GM19452 (cell line): Measurements from ENCODE around the gene MAP3K12.
"Not testable (repeated sequence)": the region's sequence is repeated elsewhere in the genome, so short reads cannot be mapped to it uniquely, and the experiment has no call there.

Experiments
- ATAC-seq: cut with Tn5 transposase; IDR thresholded peaks from one replicate; pipeline ENCODE4 v1.9.1; 2021; ENCODE audit not compliant: unreplicated experiment

The MAP3K12 gene, protein sequence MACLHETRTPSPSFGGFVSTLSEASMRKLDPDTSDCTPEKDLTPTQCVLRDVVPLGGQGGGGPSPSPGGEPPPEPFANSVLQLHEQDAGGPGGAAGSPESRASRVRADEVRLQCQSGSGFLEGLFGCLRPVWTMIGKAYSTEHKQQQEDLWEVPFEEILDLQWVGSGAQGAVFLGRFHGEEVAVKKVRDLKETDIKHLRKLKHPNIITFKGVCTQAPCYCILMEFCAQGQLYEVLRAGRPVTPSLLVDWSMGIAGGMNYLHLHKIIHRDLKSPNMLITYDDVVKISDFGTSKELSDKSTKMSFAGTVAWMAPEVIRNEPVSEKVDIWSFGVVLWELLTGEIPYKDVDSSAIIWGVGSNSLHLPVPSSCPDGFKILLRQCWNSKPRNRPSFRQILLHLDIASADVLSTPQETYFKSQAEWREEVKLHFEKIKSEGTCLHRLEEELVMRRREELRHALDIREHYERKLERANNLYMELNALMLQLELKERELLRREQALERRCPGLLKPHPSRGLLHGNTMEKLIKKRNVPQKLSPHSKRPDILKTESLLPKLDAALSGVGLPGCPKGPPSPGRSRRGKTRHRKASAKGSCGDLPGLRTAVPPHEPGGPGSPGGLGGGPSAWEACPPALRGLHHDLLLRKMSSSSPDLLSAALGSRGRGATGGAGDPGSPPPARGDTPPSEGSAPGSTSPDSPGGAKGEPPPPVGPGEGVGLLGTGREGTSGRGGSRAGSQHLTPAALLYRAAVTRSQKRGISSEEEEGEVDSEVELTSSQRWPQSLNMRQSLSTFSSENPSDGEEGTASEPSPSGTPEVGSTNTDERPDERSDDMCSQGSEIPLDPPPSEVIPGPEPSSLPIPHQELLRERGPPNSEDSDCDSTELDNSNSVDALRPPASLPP

DNA sequence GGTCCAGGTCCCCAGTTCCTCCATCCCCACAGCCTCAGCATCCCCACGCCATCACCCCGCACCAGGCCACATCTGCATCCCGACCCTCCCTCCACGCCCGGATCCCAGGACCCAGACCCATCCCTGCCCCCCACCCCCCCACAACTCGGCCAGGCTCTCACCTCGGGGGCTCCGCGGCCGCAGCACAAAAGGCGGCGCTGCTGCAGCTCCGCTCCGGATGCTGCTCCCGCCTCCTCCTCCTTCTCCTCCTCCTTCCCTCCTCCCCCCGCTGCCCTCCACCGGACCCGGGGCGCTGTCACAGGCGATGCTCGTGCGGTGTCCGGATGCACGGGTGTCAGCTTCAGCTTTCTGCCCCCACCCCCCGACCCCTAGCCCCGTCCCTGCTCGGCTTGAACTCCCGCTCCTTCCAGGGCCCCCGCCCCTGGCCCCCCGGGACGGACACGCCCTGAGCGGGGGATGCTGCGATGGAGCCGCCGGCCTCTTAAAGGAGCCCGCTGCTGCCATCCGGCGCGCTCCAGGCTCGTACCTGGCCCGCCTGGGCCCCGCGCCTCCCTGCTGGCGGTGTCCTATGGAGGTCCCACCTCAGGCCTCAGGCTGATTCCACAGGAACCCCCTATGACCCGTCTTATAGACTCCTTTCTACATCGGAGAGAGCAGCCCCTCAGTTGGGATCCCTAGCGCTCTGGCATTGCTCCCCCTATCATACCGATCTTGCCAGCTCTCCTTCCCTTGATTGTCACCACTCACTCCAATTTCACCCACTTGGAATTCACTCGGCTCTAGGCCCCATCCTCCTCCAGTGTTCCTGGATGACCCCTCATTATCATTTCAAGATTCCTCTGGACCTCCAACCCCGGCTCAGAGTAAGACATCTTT, at the start of gene MAP3K12:
Gene MAP3K12 (minus strand): TSS at position 193 of the 876 bp plus-strand sequence. CDS start 12,067 bp downstream, outside the sequence.
- ATAC-seq, result no peak

DNA sequence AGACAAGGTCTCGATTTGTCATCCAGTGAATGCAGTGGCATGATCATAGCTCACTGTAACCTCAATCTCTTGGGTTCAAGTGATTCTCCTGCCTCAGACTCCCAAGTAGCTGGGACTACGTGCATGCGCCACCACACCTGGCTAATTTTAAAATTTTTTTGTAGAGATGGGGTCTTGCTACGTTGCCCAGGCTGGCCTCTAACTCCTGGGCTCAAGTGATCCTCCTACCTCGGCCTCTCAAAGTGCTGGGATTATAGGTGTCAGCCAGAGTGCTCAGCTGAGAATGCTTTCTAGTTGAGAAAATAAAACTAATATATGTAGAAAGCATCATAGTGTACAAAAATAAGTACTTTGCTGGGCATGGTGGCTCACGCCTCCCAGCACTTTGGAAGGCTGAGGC, 49.1 kb upstream of the MAP3K12 start:
- not testable (repeated sequence) for ATAC-seq

DNA sequence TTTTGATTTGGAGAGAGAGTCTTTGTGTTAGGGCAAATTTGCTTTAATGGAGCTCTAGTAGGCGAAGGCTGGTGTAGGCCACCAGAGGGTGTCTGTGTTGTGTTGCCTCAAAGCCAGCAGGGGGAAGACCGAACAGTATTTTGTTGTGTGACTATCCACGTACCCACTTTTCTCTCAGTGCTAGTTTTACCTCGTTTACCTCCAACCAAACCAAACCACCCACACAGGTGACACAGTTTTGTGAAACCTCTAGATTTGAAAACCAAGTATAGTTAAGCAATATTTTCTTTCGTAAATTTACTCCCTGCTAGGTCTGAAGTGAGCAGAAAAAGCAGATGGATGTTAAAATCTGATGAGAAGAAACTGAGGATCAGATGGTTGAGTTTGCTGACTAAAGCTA, 44.3 kb upstream of the MAP3K12 start:
- no peak for ATAC-seq

DNA sequence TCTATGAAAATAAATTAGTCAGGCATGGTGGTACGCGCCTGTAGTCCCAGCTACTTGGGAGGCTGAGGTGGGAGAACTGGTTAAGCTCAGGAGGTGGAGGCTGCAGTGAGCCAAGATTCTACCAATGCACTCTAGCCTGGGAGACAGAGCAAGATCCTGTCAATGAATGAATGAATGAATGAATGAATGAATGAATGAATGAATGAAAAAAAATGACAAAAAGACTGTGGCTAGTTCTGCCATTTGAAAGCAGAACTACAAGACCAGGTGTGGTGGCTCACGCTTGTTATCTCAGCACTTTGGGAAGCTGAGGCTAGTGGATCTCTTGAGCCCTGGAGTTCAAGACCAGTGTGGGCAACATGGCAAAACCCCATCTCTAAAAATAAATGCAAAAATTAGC, 40.3 kb upstream of the MAP3K12 start:
- no peak for ATAC-seq

DNA sequence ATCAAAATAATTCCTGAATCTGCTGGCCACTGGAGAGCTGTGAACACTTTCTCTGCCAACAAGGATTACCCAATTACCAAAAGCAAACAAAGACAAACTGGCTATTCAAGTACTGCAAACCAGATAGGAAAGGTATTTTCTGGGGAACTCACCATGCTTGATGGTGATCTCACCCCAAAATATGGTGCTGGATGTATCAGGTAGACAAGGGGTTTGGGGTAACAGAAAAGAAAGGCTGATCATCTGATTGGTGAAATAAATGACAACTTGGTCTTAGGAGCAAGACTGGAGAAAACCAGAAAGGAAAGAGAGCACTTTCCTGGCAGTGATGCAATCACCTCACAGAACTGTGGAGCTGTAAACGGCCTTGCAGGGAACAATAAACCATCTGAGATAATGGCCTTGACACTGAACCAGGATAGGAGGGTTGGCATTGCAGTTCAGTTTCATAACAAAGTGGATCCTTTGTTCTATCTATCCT, 39.0 kb upstream of the MAP3K12 start:
- ATAC-seq, result no peak

DNA sequence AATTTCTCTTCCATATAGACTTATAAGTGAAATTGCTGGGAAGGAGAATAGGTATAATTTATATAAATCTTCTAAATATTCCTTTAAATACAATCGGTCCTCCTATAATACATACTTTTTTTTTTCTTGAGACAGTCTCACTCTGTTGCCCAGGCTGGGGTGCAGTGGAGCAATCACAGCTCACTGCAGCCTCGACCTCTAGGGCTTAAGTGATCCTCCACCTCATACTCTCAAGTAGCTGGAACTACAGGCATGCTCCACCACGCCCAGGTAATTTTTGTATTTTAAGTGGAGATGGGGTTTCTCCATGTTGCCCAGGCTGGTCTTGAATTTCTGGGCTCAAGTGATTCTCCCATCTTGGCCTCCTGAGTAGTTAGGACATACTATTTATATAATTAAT, 37.7 kb upstream of the MAP3K12 start:
- ATAC-seq, result no peak

DNA sequence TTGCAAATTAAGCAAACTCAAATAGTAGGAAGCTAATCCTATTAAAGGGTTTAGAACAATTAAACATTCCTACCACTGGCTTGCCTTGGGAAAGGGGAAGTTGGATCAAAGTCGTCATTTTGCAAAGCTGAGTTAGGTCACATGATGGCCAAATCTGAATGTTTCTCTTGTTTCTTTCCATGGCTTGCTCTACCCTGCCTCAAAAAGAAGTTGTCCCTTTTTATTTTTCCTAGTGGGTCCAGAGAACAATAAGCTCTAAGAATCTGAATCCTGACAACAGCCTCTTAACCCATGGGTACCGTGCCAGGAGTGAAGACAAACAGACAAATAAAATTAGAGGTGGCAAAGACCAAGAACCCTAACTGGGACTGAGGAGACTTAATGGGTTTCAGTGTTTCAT, 34.2 kb upstream of the MAP3K12 start:
- no peak for ATAC-seq

DNA sequence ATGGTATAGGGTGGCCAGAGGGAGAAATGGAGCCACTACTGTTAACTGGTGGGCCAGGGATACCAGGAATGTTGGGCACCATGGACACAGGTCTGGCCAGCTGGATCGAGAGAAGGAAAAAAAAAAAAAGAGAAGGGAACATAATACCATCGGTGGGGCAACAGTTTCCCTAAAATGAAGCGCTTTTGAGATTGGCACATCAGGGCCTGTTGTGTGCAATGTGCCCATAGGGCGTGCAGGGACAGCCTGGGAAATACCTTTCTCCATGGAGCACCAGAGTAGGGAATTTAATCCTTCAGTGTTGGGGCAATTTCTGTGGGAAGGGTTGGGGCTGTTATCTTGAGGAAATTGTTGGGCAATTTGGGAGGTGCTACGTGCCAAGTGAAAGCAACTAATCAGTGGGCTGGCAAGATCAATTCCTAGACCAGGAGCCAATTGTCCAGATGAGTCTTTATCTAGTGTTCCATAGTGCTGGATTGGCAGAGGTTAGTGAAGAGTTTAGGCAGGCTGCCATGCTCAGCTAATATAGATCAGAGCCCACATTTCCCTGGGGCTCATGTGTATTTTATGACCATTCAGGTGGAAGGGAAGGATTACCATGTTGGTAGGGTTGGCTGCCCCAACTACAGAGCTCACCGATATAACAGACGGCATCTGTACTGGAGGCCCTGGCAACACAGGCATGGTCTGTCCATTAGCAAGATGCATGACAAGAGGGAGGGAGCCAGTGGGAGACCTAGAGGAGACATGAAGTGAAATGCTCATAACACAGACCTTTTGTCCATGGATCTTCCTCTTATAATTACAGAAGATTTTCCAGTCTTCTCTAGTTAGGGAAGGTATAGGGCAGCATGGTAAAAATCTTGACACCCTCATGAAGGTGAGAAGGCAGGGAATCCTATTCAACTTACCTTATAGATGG, 33.5 kb upstream of the MAP3K12 start:
- no peak for ATAC-seq

DNA sequence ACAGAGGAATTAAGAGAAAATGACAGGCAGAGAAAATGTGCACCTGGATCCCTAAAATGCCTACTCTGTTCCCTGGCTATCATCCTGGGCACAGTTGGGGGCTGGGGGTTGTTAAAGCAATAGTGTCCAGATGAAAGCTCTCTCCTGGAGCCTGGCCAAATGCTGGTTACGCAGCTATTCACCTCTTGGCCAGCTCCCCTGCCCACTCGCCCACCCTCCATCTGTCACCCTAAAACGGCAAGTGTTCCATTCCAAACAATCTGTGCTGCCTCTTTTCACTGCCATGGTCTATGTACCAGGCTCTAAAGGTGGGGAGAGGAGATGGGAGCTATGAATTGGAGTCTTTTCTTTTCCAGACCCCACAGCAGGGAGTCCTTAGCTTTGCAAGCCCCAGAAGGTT, 32.8 kb upstream of the MAP3K12 start:
- ATAC-seq, result no peak

DNA sequence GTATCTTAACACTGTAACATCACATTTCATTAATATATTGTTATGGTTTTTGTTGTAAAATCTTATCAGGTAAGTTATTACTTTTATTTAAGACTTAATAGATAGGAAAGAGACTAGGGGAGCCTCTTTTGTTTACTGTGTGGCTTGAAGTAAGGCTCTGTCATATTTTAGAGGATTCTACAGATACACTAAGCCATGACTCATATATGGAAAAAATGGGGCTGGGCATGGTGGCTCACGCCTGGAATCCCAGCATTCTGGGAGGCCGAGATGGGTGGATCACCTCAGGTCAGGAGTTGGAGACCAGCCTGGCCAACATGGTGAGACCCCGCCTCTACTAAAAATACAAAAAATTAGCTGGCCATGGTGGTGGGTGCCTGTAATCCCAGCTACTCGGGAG, 31.7 kb upstream of the MAP3K12 start:
- ATAC-seq, result no peak

DNA sequence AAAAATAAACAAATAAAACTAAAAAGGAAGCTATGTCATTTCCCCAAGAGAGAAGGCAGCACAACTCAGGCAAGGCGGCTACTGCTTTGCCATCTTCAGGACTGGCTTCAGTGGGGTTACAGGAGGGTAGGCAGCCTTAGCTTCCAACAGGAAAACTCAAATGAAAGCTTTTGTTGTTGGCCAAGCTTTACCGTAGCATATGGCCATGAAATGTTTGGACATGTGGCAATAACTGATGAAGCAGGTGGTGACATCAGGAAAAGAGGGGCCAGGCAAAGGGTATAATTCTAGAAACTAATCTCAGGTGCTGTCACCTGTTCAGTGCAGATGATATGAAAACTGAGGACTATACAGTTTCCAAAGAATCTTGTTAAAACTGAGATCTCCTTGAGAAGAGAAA, 30.8 kb upstream of the MAP3K12 start:
- ATAC-seq, result no peak

DNA sequence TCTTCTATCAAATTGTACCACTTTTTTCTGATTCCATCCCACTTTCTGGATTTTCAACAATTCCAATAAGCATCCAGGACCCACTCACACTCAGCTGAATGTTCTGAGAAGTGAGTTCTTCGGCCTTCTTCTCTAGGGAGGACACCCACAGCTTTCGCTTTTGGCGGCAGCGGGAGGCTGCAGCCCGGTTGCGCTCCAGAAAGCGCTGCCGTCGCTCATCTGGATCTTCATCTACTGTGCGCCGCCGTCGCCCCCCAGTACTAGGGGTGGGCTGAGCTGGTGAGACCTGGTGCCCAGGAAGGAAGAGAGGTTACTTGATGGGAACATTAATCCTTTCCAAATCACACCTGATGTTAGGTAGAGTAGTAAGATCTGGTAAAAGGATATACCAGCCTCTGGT, 25.2 kb upstream of the MAP3K12 start:
- no peak for ATAC-seq

DNA sequence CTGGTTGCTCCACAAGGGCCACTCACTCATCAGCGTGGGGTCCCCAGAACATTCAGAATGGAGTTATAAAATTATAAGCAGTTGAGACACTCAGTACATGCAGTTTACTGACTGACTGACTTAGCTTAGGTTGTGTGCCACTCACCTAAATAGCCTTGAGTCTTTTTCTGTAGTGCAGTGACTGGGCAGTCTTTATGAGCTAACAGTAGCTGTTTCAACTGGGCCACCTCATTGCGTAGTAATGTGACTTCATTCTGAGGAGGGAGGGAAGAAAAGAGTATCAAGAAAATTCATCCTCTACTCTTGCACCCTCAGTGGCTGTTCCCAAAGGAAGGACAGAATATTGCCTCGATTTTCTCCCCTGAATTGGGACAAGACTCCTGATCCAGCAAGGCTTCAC, 23.9 kb upstream of the MAP3K12 start:
- no peak for ATAC-seq

DNA sequence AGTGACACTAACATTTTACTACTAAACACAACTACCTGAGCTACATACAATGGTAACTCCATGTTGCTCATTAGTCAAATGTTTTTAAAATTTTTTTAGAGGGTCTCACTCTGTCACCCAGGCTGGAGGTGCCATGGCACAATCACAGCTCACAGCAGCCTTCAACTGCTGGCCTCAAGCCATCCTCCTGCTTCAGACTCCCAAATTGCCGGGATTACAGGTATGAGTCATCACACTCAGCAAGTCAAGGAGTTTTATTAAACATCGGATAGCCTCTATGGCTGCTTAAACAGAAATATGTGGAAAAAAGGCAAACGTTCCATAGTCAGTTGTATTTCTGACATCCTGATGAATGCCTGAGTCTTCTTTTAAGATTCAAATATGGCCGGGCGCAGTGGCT, 19.1 kb upstream of the MAP3K12 start:
- no peak for ATAC-seq

DNA sequence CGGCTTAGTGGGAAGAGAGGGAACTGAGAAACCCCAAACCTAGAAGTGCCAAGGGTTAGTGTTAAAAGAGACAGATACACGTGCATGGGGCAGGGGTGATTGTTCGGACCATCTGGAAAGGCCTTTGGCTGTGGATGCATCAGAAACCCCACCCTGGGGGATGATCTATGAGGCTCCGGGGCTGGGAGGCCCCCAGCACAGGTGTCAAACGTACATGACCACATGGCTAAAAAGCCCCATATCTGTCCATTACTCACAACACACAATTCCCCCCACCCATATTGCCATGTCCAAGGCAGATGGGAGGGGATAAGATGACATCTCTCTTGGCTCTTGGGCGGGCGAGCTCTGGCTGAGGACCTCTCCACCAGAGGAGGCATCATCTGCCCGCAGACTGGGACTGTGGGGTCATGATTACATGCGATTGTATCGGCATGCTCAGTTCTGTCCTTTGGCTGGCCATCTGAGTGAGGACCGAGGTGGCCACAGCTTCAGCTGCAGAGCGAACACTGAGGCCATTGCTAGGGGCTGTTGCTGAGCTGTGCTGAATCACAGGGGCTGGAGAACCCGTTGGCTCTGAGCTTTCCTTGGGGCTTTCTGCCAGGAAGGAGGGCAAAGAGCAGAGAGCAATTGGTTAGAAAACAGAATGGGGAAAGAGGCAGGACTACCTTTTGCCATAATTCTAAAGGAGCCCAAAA, 17.6 kb upstream of the MAP3K12 start:
- no peak for ATAC-seq

DNA sequence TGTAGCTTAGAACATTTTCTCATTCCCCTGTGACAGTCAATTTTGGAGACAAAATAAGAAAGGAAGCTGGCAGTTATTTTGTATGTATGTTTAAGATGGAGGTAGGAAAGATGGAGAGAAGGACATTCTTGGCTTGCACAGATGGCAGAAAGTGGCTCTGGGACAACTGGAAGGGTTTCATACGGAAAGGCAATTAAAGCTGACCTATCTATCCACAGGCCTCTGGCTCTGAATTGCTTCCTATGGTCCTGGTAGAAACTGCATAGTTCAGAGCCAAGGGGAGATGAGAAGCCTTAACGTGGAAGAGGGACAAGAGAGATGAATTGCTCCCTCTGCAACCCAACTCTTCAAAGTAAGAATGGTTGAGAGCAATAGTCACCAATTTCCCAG, 16.0 kb upstream of the MAP3K12 start:
- no peak for ATAC-seq

DNA sequence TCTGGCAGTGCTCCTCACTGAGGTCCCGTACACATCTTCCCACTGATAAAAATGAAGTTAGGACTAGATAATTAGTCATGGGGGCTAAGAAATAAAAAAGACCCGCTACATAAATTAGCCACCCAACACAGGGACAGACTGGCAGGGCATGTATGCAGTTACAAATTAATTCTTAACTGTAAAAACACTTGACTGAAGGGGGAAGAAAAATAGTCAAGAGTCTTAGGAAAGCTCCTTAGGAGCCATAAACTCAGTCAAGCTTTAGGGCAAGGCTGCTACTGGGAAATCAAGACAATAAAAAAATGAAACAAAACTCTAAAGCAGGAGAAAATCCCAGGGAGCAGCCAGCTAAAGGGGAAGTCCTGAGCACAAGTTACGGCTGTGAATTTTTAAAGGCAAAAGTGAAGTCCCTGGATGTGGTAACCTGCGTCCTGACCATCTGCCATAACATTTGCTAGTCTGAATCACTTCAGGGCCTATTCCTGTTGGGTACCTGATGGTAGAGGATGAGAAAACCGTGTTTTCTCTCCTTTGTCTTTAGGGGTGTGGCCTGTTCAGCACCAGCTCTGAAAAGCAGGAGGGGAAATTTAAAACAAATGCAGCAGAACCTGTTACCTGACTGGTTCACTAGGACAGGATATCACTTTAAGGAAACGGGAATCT, 15.5 kb upstream of the MAP3K12 start:
- no peak for ATAC-seq

DNA sequence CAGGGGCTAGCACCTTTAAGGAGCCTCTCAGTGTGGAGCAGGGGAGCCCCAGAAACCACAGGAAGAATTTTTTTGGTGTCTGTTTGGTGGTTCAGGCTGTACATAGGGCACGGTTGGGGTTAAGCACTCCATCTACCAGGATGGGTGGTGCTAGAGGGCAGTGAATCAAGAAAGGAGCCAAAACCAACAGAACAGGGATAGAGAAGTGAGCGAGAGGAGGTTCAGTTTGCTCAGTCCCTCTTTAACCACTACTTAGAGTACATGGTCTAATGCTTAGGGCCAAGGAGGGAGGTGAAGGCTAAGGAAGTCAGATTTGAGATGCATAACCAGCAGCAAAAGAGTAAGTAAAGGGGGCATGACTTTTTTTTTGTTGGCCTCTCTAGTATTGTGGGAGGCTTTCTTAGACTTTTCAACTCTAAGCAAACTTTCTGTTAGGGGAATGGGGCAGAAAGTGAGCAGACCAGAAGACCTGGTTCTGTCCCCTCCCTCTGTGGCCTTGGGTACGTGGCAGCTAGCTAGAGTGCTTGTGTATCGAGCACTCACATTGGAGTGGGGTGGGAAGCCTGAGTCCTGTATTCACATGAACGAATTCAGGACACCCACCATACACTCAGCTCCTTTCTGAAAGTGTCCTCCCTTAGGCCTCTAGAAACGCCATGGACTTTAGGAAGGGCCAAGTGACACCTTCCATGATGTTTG, 14.6 kb upstream of the MAP3K12 start:
- no peak for ATAC-seq
